Stomach (tissue), 4 donors: ENCODE results near the gene CXorf38.
"Not testable (repeated sequence)": the region's sequence is repeated elsewhere in the genome, so short reads cannot be mapped to it uniquely, and the experiment has no call there.

Experiments used
- CTCF ChIP-seq, 7 experiments: fragments of 450-650 bp in 4 of 7; fragments of 200-600 bp in 3 of 7; sonication (generic) in 3 of 7; IDR thresholded peaks; one replicate each; pipeline ENCODE4 v1.5.1; 2016 to 2019; ENCODE audit warnings: antibody characterized with exemption in 7 of 7, control low read depth in 2 of 7, mild to moderate bottlenecking in 1 of 7
- EP300 ChIP-seq: sonication (generic); formaldehyde crosslinking; IDR thresholded peaks from one replicate; pipeline ENCODE4 v1.6.1; 2017; ENCODE audit warnings: antibody characterized with exemption
- POLR2A ChIP-seq, 4 donors: fragments of 450-650 bp; IDR thresholded peaks; one replicate each; pipeline ENCODE4 v1.6.1; 2016; ENCODE audit warnings: antibody characterized with exemption in 4 of 4, control low read depth in 2 of 4, mild to moderate bottlenecking in 1 of 4, moderate library complexity in 1 of 4
- POLR2AphosphoS5 ChIP-seq, 3 donors: sonication (generic); formaldehyde crosslinking; IDR thresholded peaks; one replicate each; pipeline ENCODE4 v1.6.1; 2016; ENCODE audit warnings: antibody characterized with exemption in 3 of 3

GRCh38 chrX:40582178-40582577 lies 65.2 kb downstream of the CXorf38 start:
- TF ChIP-seq POLR2A (IDR thresholded peaks at IDR 0.05); CTCF (IDR thresholded peaks at IDR 0.05); EP300; POLR2AphosphoS5 (IDR thresholded peaks at IDR 0.05): not testable (repeated sequence)
